ENCODE measurements around the gene MED20. TPM values are rescaled to one million over a fixed set of nuclear protein-coding genes. Genes with fewer than 3 reads are reported as not detected.

The MED20 gene
- total and polyA plus RNA-seq, 9 donors: 7.2 to 20.0 (median 13.1) TPM

- 31 to 35% (median 33%) methylated on average over 20 of the region's 20 CpGs for WGBS, 3 donors
- Histone ChIP-seq H3K4me3 (peak overlapping the region; percentile 61), H3K36me3 (no peaks in the 10 kb centered on the region), H3K4me1 (ENCODE audit: insufficient read depth) (peaks cover 10% of the 10 kb centered on the region), H3K27ac (peak overlapping the region in 1 of 2 donors; percentile 29), H3K27me3 (no peaks in the 10 kb centered on the region), H3K9me3 (no peaks in the 10 kb centered on the region)
- intact Hi-C loops (cut with DNase I): loop anchor here in 1 of 4 donors (5.0 kb wide), 1 partner anchor 100 kb away; no protein-coding TSS in a partner anchor
- no peak for DNase-seq
- TF ChIP-seq EP300 (IDR thresholded peaks at IDR 0.05) (no peak), CTCF (IDR thresholded peaks at IDR 0.05) (no peak), POLR2A (IDR thresholded peaks at IDR 0.05) (no peak)
These were observed 21.3 kb upstream of the MED20 start for GRCh38 chr6:41942067-41942851.

GRCh38 chr6:41941280-41942066 is 20.5 kb upstream of the MED20 start, which contains the start of gene CCND3:
Gene CCND3 (minus strand): TSS chr6:41941808. CDS start chr6:41941649, 159 bp downstream.
- H3K36me3 ChIP-seq: no peaks in the 10 kb centered on the region
- TF ChIP-seq POLR2A (IDR thresholded peaks at IDR 0.05): peak; percentile 12
- no peak for TF ChIP-seq EP300 (IDR thresholded peaks at IDR 0.05)
- TF ChIP-seq CTCF (IDR thresholded peaks at IDR 0.05): peak in 1 of 3 donors; percentile 12
- H3K4me1 ChIP-seq (ENCODE audit: insufficient read depth): peaks cover 10% of the 10 kb centered on the region
- intact Hi-C loops (cut with DNase I): loop anchor here in 1 of 4 donors (5.0 kb wide), 1 partner anchor 101 kb away; no protein-coding TSS in a partner anchor
- peak within 1 kb of the TSS; percentile 29 to 31 for H3K27ac ChIP-seq
- DNase-seq: peak; percentile 87 to 93 (median 89)
- no peaks in the 10 kb centered on the region for H3K9me3 ChIP-seq
- H3K4me3 ChIP-seq: peak within 1 kb of the TSS; percentile 61
- H3K27me3 ChIP-seq: no peaks in the 10 kb centered on the region
- WGBS, 3 donors: 0 to 1% (median 1%) methylated on average over 31 to 87 of the region's 87 CpGs

- WGBS, 3 donors: 0% methylated on average over 35 to 38 of the region's 38 CpGs
- intact Hi-C loops (cut with DNase I): loop anchor here in 1 of 4 donors (5.0 kb wide), 1 partner anchor 101 kb away; no protein-coding TSS in a partner anchor
- Histone ChIP-seq H3K36me3 (no peaks in the 10 kb centered on the region), H3K27me3 (no peaks in the 10 kb centered on the region), H3K4me1 (ENCODE audit: insufficient read depth) (peaks cover 10% of the 10 kb centered on the region), H3K4me3 (peak overlapping the region; percentile 61), H3K9me3 (no peaks in the 10 kb centered on the region), H3K27ac (peak overlapping the region; percentile 29 to 31)
- TF ChIP-seq POLR2A (IDR thresholded peaks at IDR 0.05) (no peak), EP300 (IDR thresholded peaks at IDR 0.05) (no peak), CTCF (IDR thresholded peaks at IDR 0.05) (no peak)
- DNase-seq: peak; percentile 50 to 74 (median 58)
These were observed 19.9 kb upstream of the MED20 start for GRCh38 chr6:41940759-41941279.
